Nephron (organoid): Measurements from ENCODE around the gene ZNF593OS.

Experiments
- H3K27ac Mint-ChIP-seq, 3 experiments: 2 replicates each; pipeline ENCODE4 v1.8.0; 2020; ENCODE audit warnings: mixed read lengths in 3 of 3, mild to moderate bottlenecking in 2 of 3, moderate library complexity in 1 of 3
- H3K27me3 Mint-ChIP-seq: 2 replicates; pipeline ENCODE4 v1.8.0; 2021; ENCODE audit warnings: low read depth, mild to moderate bottlenecking, moderate library complexity, mixed read lengths
- H3K36me3 Mint-ChIP-seq: 2 replicates; pipeline ENCODE4 v1.8.0; 2020; ENCODE audit warnings: low read depth, mixed read lengths
- H3K4me1 Mint-ChIP-seq: 2 replicates; pipeline ENCODE4 v1.8.0; 2020; ENCODE audit warnings: mixed read lengths
- H3K4me3 Mint-ChIP-seq, 3 experiments: 2 replicates each; pipeline ENCODE4 v1.8.0; 2020; ENCODE audit warnings: mild to moderate bottlenecking in 3 of 3, mixed read lengths in 3 of 3, moderate library complexity in 2 of 3
- H3K9me3 Mint-ChIP-seq: 2 replicates; pipeline ENCODE4 v1.8.0; 2020; ENCODE audit warnings: mixed read lengths
- CTCF ChIP-seq, 3 experiments: fragments of 200-600 bp; sonication (generic); IDR thresholded peaks; one replicate each; pipeline ENCODE4 v1.5.0; 2021; ENCODE audit warnings: antibody characterized with exemption in 3 of 3; ENCODE audit not compliant: unreplicated experiment in 3 of 3

Gene ZNF593OS

DNA sequence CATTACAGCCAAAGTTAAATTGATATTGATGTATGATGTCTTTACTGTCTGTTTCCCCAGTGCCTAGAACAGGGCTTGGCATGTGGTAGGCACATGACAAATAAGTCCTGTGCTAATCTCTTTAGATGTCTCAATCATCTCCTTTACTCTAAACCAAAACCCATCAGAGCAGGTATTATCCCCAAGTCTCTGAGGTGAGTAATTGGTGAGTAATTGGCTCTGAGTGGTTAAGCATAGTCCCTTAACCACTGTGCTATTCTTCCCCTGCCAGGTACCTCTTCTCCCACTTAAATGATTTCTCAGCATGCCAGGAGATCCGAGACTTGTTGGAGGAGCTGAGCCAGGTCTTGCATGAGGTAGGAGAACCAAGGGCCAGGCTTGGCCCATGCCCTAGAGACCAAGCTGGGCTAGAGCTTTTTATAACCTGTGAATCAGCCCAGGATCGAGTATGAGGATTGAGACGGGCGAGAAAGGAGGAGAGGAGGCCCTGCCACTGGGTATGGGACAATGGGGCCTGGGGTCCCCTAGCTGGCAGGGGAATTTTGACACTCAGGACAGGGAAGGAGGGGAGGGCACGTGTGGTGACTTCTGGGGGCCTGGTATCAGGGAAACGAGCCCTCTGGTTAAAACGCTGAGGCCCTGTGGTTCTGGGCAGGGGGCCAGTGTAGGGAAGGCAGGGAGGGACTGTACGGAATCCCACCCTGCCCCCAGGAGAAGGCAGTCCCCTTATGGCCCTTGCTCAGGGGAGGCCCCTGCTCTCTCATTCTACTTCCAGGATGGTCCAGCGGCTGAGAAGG is 10.2 kb upstream of the ZNF593OS start:
- H3K27ac Mint-ChIP-seq: no peak overlapping the region
- H3K27me3 Mint-ChIP-seq: no peaks in the 10 kb centered on the region
- H3K9me3 Mint-ChIP-seq: no peaks in the 10 kb centered on the region
- no peak overlapping the region for H3K4me3 Mint-ChIP-seq
- H3K36me3 Mint-ChIP-seq: no peaks in the 10 kb centered on the region
- H3K4me1 Mint-ChIP-seq: peaks cover 7% of the 10 kb centered on the region
- TF ChIP-seq CTCF (IDR thresholded peaks at IDR 0.05; ENCODE audit: unreplicated experiment in 3 of 3): no peak

DNA sequence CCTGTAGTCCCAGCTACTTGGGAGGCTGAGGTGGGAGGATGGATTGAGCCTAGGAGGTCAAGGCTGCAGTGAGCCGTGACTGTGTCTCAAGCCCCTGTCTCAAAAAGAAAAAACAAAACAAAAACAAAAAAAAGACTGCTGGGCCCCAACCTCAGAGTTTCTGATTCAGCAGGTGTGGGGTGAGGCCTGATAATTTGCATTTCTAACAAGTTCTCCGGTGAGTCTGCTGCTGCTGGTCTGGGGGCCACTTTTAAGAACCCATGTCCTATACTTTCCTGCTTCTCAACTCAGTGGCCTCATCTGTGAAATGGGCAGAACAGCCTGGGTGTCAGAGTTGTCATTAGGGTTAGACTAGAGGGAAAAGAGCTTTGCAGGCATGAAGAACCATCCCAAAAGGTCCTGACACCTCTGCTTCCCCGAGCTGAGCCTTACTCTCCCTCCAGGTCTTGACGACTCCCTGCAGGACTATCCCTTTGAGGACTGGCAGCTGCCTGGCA is 8.4 kb upstream of the ZNF593OS start:
- Mint-ChIP-seq H3K4me3 (no peak overlapping the region), H3K27me3 (no peaks in the 10 kb centered on the region), H3K36me3 (no peaks in the 10 kb centered on the region), H3K27ac (no peak overlapping the region), H3K9me3 (no peaks in the 10 kb centered on the region), H3K4me1 (peaks cover 7% of the 10 kb centered on the region)
- TF ChIP-seq CTCF (IDR thresholded peaks at IDR 0.05; ENCODE audit: unreplicated experiment in 3 of 3): no peak

DNA sequence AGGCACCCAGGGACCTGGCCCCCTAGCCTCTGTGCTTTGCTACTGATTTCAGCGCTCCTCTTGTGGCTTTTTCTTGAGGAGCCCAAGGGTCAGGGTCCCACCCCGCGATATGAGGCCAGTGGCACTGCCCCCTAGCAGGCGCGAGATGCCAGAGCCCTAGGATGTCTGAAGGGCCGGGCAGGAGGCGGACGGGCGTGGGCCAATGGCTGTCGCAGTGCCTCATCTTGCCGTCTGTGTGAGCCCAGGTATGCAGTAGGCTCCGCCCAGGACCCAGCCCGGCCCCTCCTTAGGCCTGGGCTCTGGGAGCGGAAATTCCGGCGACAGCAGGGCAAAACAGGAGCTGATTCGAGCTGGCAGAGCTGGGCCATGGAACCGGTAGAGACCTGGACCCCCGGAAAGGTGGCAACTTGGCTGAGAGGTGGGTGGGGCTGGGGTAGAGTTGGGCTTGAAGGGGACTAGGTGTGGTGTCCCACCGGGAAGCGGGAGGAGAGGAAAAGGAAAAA is 5.6 kb upstream of the ZNF593OS start, which contains the start of gene CNKSR1:
Gene CNKSR1 (plus strand): TSS at position 310 of the 503 bp plus-strand sequence. CDS start 57 bp downstream, at position 367.
- Mint-ChIP-seq H3K27ac (peak within 1 kb of the TSS in 1 of 3 experiments; percentile 63), H3K4me1 (peaks cover 7% of the 10 kb centered on the region), H3K9me3 (no peaks in the 10 kb centered on the region), H3K4me3 (peak within 1 kb of the TSS in 2 of 3 experiments; percentile 58 to 71), H3K36me3 (no peaks in the 10 kb centered on the region), H3K27me3 (no peaks in the 10 kb centered on the region)
- no peak for TF ChIP-seq CTCF (IDR thresholded peaks at IDR 0.05; ENCODE audit: unreplicated experiment in 3 of 3)

DNA sequence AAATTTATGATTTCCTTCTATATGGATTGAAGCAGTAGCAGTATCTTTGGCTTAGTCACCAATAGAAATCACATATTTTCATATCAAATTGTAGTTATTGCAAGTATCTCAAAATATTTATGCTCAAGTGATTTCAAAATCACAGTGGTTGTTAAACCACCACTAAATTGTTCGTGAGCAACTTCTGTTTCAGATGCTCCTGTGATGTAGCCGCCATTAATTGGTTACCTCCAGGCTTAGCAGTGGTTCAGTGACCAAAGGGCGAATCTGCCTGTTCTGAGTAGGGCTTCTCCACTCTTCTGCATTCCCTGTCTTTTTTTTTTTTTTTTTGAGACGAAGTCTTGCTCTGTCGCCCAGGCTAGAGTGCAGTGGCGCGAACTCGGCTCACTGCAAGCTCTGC is 3.7 kb upstream of the ZNF593OS start:
- Mint-ChIP-seq H3K36me3 (no peaks in the 10 kb centered on the region), H3K4me3 (no peak overlapping the region), H3K9me3 (no peaks in the 10 kb centered on the region), H3K27ac (no peak overlapping the region), H3K4me1 (no peaks in the 10 kb centered on the region), H3K27me3 (no peaks in the 10 kb centered on the region)
- TF ChIP-seq CTCF (IDR thresholded peaks at IDR 0.05; ENCODE audit: unreplicated experiment in 3 of 3): no peak

GRCh38 chr1:26170472-26170821 is 1.2 kb downstream of the ZNF593OS start:
- Mint-ChIP-seq H3K27me3 (no peaks in the 10 kb centered on the region), H3K27ac (peak overlapping the region in 2 of 3 experiments; percentile 55 to 72), H3K9me3 (no peaks in the 10 kb centered on the region), H3K4me1 (peaks cover 17% of the 10 kb centered on the region), H3K4me3 (peak overlapping the region; percentile 87 to 91 (median 89)), H3K36me3 (no peaks in the 10 kb centered on the region)
- no peak for TF ChIP-seq CTCF (IDR thresholded peaks at IDR 0.05; ENCODE audit: unreplicated experiment in 3 of 3)
